HepG2 (cell line): ENCODE measurements around the gene SNX3. TPM values are rescaled to one million over a fixed set of nuclear protein-coding genes. Genes with fewer than 3 reads are reported as not detected.

Source experiments
- ATAC-seq: fragments of 200-7000 bp; cut with Tn5 transposase; 3 replicates; pipeline ENCODE4 v1.9.1; 2020; ENCODE audit warnings: mild to moderate bottlenecking, moderate library complexity
- BruUV-seq: library from RNA; stranded (reverse); fragments of 400-500 nt; replicated peaks from 2 replicates; lab custom pipeline; 2021; lab: Mats Ljungman, UMichigan
- CTCF ChIA-PET: fragments of 300-600 bp; formaldehyde crosslinking; extraction: SDS; loops from one replicate; lab custom pipeline; 2021; ENCODE audit warnings: low total read pairs, inconsistent platforms, low intra/inter-chr PET ratio; lab: Yijun Ruan, JAX
- POLR2A ChIA-PET: fragments of 350-600 bp; sonication (Branson Sonifier 250); formaldehyde crosslinking; loops from one replicate; lab custom pipeline; 2020; ENCODE audit warnings: antibody characterized with exemption, inconsistent platforms; lab: Yijun Ruan, JAX
- DNase-seq: peaks from one replicate; pipeline ENCODE4 v3.0.0-alpha.2; 2015; ENCODE audit warnings: low spot score
- FAIRE-seq: peaks from 3 replicates; lab custom pipeline; 2011; peaks lifted over from hg19 to GRCh38; lab: Jason Lieb, UNC
- H2AFZ ChIP-seq: one replicate; pipeline ENCODE4 v1.6.1; 2011; ENCODE audit warnings: low read length, inconsistent platforms
- H3K27ac ChIP-seq: fragments of 300-600 bp; 3 replicates; pipeline ENCODE4 v1.8.0; 2011; ENCODE audit warnings: mixed run types, mild to moderate bottlenecking, mixed read lengths, low read length, inconsistent platforms; ENCODE audit not compliant: insufficient read depth; ENCODE audit errors: extremely low read length
- H3K27me3 ChIP-seq, 2 experiments: fragments of 200-600 bp in 1 of 2; 2 replicates in 1 of 2; 3 replicates in 1 of 2; pipeline versions ENCODE4 v1.6.0 to v1.8.0; 2011; ENCODE audit warnings: low read length in 2 of 2, mild to moderate bottlenecking in 2 of 2, moderate library complexity in 2 of 2, inconsistent platforms in 1 of 2; ENCODE audit not compliant: insufficient read depth in 2 of 2, control insufficient read depth in 1 of 2
- H3K36me3 ChIP-seq, 2 experiments: fragments of 200-600 bp in 1 of 2; replicated peaks in 1 of 2; 2 replicates in 1 of 2; 3 replicates in 1 of 2; pipeline versions ENCODE4 v1.5.1 to v1.8.0; 2011; ENCODE audit warnings: low read length in 2 of 2, inconsistent platforms in 1 of 2; ENCODE audit not compliant: insufficient read depth in 2 of 2, control insufficient read depth in 1 of 2
- H3K4me1 ChIP-seq: 2 replicates; pipeline ENCODE4 v1.5.1; 2012; ENCODE audit warnings: low read length, inconsistent platforms; ENCODE audit not compliant: insufficient read depth
- H3K4me2 ChIP-seq: 2 replicates; pipeline ENCODE4 v1.6.0; 2011; ENCODE audit warnings: low read depth, low read length, inconsistent platforms
- H3K4me3 ChIP-seq, 3 experiments: fragments of 200-600 bp in 1 of 3; sonication (generic), shearing (Covaris generic) in 1 of 3; replicated peaks in 1 of 3; 2 replicates each; pipeline ENCODE4 v1.5.1; 2011 to 2016; ENCODE audit warnings: low read length in 3 of 3, inconsistent platforms in 2 of 3, low read depth in 2 of 3, mild to moderate bottlenecking in 2 of 3, control low read depth in 1 of 3, mixed read lengths in 1 of 3; ENCODE audit not compliant: insufficient read depth in 1 of 3
- H3K79me2 ChIP-seq: one replicate; pipeline ENCODE4 v1.6.1; 2011; ENCODE audit warnings: low read length, inconsistent platforms; ENCODE audit not compliant: insufficient read depth
- H3K9ac ChIP-seq: 2 replicates; pipeline ENCODE4 v1.6.0; 2011; ENCODE audit warnings: mild to moderate bottlenecking, low read depth, low read length, inconsistent platforms; ENCODE audit not compliant: insufficient read depth
- H3K9me3 ChIP-seq: 2 replicates; pipeline ENCODE4 v1.5.1; 2012; ENCODE audit warnings: mild to moderate bottlenecking, low read length
- H4K20me1 ChIP-seq: 2 replicates; pipeline ENCODE4 v1.6.0; 2011; ENCODE audit warnings: inconsistent platforms, mild to moderate bottlenecking, low read length, moderate library complexity; ENCODE audit not compliant: insufficient read depth
- GTF2F1 ChIP-seq: fragments of 150-350 bp; IDR thresholded peaks from 2 replicates; pipeline ENCODE4 v1.6.1; 2014; ENCODE audit warnings: low read length
- MAZ ChIP-seq, 2 experiments: sonication (generic) in 1 of 2; formaldehyde crosslinking in 1 of 2; IDR thresholded peaks; 2 replicates each; pipeline versions ENCODE4 v1.5.0 to v1.6.1; 2012 to 2020; ENCODE audit warnings: low read depth in 2 of 2, mild to moderate bottlenecking in 2 of 2, borderline replicate concordance in 1 of 2, improper control_type of control experiment in 1 of 2, low read length in 1 of 2, missing genetic modification reagents in 1 of 2, moderate library complexity in 1 of 2
- RELA ChIP-seq: sonication (generic); formaldehyde crosslinking; IDR thresholded peaks from 2 replicates; pipeline ENCODE4 v1.4.0; 2020; ENCODE audit warnings: missing genetic modification reagents
- ZNF446 ChIP-seq: sonication (generic); formaldehyde crosslinking; IDR thresholded peaks from 2 replicates; pipeline ENCODE4 v1.5.0; 2020; ENCODE audit warnings: mild to moderate bottlenecking, missing genetic modification reagents
- ZNF510 ChIP-seq: sonication (generic); formaldehyde crosslinking; IDR thresholded peaks from 2 replicates; pipeline ENCODE4 v1.4.0; 2020; ENCODE audit warnings: low read depth, mild to moderate bottlenecking, missing genetic modification reagents
- whole genome bisulfite sequencing: methylation state at CpG from one replicate; pipeline ENCODE4 v1.1.6; 2017; ENCODE audit warnings: low lambda C conversion rate; 5-methylcytosine and 5-hydroxymethylcytosine counted together
- in situ Hi-C: cut with HindIII; loops from 2 replicates; pipeline ENCODE4 v1.10.0; 2017; ENCODE audit warnings: low pct_unique_long_range_greater_than_20kb; ENCODE audit not compliant: extremely low pct_ligation_motif_present
- intact Hi-C: fragments of 100-400 bp; cut with micrococcal nuclease; formaldehyde crosslinking; loops from one replicate; pipeline ENCODE4 v1.10.0; 2022; ENCODE audit not compliant: unreplicated experiment
- polyA plus RNA-seq, 8 experiments: library from polyadenylated mRNA; depleted of rRNA in 3 of 8; stranded (reverse) in 7 of 8; unstranded in 1 of 8; fragments of >200 nt; fragmentation: Illumina TruSeq in 4 of 8; extraction: Trizol in 4 of 8; gene quantifications; 2 replicates each; pipeline versions ENCODE4 v1.2.1 to v1.2.3, GENCODE V29; 2011 to 2016; ENCODE audit warnings: low read depth in 4 of 8, missing spikeins in 1 of 8, mixed read lengths in 1 of 8; ENCODE audit not compliant: insufficient read depth in 1 of 8
- total RNA-seq, 5 experiments: library from RNA; depleted of rRNA; stranded (reverse); fragments of >200 nt; fragmentation: Illumina TruSeq; extraction: Trizol; gene quantifications; 2 replicates each; pipeline ENCODE4 v1.2.3, GENCODE V29; 2016; ENCODE audit warnings: low read depth in 1 of 5
- TF ChIP-seq, protein P1 (sequence below): sonication (generic); formaldehyde crosslinking; IDR thresholded peaks from 2 replicates; pipeline ENCODE4 v1.8.1; 2023; ENCODE audit warnings: mild to moderate bottlenecking, inconsistent platforms, moderate library complexity, missing genetic modification reagents, borderline replicate concordance
- TF ChIP-seq, protein P2 (sequence below): sonication (generic); formaldehyde crosslinking; IDR thresholded peaks from 2 replicates; pipeline ENCODE4 v1.8.1; 2023; ENCODE audit warnings: missing genetic modification reagents, mild to moderate bottlenecking, borderline replicate concordance
- TF ChIP-seq, protein P3 (sequence below): sonication (generic); formaldehyde crosslinking; IDR thresholded peaks from 2 replicates; pipeline ENCODE4 v1.4.0; 2020; ENCODE audit warnings: mild to moderate bottlenecking, missing genetic modification reagents, borderline replicate concordance

Gene SNX3
- total and polyA plus RNA-seq, 2 of the 13 experiments (the other 11 are each of a cell fraction or from before 2014, with no cell fraction given), result 84.9 to 226 TPM

DNA sequence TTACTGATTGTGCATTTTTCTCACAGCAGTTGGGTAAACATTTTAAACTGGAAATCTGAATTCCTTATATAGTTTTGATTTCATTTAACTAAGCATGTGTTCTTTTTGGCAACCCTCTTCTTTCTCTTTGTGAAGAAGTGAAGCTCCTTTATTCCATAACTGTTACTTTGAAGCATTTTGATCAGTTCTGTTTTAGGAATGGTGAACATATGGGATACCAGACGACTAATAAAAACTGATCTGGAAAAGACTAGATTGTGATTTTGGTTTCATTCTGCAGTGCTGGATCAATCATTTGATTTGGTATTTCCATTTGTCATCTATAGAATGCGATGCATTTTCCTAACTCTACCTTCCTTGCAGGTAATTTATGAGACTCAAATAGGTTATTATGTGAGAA lies 43.8 kb upstream of the SNX3 start:
- no peak for DNase-seq
- 98% methylated on average over 2 of the region's 2 CpGs for WGBS
- Histone ChIP-seq H3K9me3 (no peaks in the 10 kb centered on the region), H3K9ac (no peak overlapping the region), H4K20me1 (no peaks in the 10 kb centered on the region), H3K27me3 (no peaks in the 10 kb centered on the region), H3K79me2 (no peaks in the 10 kb centered on the region), H2AFZ (no peak overlapping the region), H3K4me3 (no peak overlapping the region), H3K27ac (no peak overlapping the region), H3K4me1 (0 out of 2 replicates have a peak, but pooled peaks cover 5% of the 10 kb centered on the region), H3K36me3 (no peaks in the 10 kb centered on the region), H3K4me2 (no peak overlapping the region)
- ChIA-PET POLR2A (no interaction called here), CTCF (no interaction called here)
- TF ChIP-seq, protein P1, sequence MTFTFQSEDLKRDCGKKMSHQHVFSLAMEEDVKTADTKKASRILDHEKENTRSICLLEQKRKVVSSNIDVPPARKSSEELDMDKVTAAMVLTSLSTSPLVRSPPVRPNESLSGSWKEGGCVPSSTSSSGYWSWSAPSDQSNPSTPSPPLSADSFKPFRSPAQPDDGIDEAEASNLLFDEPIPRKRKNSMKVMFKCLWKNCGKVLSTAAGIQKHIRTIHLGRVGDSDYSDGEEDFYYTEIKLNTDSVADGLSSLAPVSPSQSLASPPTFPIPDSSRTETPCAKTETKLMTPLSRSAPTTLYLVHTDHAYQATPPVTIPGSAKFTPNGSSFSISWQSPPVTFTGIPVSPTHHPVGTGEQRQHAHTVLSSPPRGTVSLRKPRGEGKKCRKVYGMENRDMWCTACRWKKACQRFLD (CRISPR knock-in tag), result no peak
- TF ChIP-seq MAZ (IDR thresholded peaks at IDR 0.05; ENCODE audit: borderline replicate concordance, low read depth, low read length) (no peak), MAZ (CRISPR knock-in tag; IDR thresholded peaks at IDR 0.05; ENCODE audit: low read depth) (no peak), ZNF510 (no peak), GTF2F1 (no peak), RELA (no peak), ZNF446 (CRISPR knock-in tag) (no peak)
- TF ChIP-seq, protein P2, sequence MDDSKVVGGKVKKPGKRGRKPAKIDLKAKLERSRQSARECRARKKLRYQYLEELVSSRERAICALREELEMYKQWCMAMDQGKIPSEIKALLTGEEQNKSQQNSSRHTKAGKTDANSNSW (CRISPR knock-in tag), result no peak
- TF ChIP-seq, protein P3, sequence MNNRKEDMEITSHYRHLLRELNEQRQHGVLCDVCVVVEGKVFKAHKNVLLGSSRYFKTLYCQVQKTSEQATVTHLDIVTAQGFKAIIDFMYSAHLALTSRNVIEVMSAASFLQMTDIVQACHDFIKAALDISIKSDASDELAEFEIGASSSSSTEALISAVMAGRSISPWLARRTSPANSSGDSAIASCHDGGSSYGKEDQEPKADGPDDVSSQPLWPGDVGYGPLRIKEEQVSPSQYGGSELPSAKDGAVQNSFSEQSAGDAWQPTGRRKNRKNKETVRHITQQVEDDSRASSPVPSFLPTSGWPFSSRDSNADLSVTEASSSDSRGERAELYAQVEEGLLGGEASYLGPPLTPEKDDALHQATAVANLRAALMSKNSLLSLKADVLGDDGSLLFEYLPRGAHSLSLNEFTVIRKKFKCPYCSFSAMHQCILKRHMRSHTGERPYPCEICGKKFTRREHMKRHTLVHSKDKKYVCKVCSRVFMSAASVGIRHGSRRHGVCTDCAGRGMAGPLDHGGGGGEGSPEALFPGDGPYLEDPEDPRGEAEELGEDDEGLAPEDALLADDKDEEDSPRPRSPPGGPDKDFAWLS (CRISPR knock-in tag), result no peak
- no peak for ATAC-seq
- intact Hi-C loops, result no loop called here
- in situ Hi-C loops, result no loop called here
- FAIRE-seq, result no peak
- no TSS peak for BruUV-seq
